H1 (cell line): ENCODE results near the gene NFAM1. TPM values are rescaled to one million over a fixed set of nuclear protein-coding genes. Genes with fewer than 3 reads are reported as not detected.

ENCODE experiments used
- CTCF ChIA-PET: fragments of 300-600 bp; sonication (Branson Sonifier 250); formaldehyde crosslinking; loops from one replicate; lab custom pipeline; 2021; ENCODE audit not compliant: partially characterized antibody; lab: Charles Lee
- POLR2A ChIA-PET: fragments of 300-600 bp; sonication (Branson Sonifier 250); formaldehyde crosslinking; loops from one replicate; lab custom pipeline; 2021; ENCODE audit warnings: inconsistent platforms; ENCODE audit not compliant: partially characterized antibody; lab: Charles Lee
- DNase-seq, 2 experiments: peaks; one replicate each; pipeline versions ENCODE4 v3.0.0 to v3.0.0-alpha.2; 2010 to 2022; ENCODE audit warnings: low spot score in 2 of 2, low read depth in 1 of 2, mixed read lengths in 1 of 2
- FAIRE-seq: peaks from 2 replicates; lab custom pipeline; 2011; peaks lifted over from hg19 to GRCh38; lab: Jason Lieb, UNC
- H2AFZ ChIP-seq: 2 replicates; pipeline ENCODE4 v1.8.1; 2012; ENCODE audit warnings: low read length, inconsistent platforms
- H2AK5ac ChIP-seq: 2 replicates; pipeline ENCODE4 v1.6.1; 2013; ENCODE audit warnings: low read depth, low read length
- H2BK120ac ChIP-seq: replicated peaks from 2 replicates; pipeline ENCODE3; 2013; ENCODE audit warnings: low read depth, low read length, inconsistent platforms
- H2BK12ac ChIP-seq: 2 replicates; pipeline ENCODE4 v1.6.1; 2013; ENCODE audit warnings: low read depth, low read length
- H2BK15ac ChIP-seq: 2 replicates; pipeline ENCODE4 v1.6.1; 2013; ENCODE audit warnings: low read length
- H2BK20ac ChIP-seq: 2 replicates; pipeline ENCODE4 v1.6.1; 2013; ENCODE audit warnings: low read length
- H2BK5ac ChIP-seq: 2 replicates; pipeline ENCODE4 v1.6.1; 2013; ENCODE audit warnings: low read depth, low read length
- H3K14ac ChIP-seq: 2 replicates; pipeline ENCODE4 v1.6.1; 2013; ENCODE audit warnings: inconsistent platforms; ENCODE audit not compliant: insufficient read length
- H3K18ac ChIP-seq: 2 replicates; pipeline ENCODE4 v1.6.1; 2013; ENCODE audit warnings: low read length; ENCODE audit errors: extremely low read depth
- H3K23ac ChIP-seq: 2 replicates; pipeline ENCODE4 v1.6.1; 2013; ENCODE audit warnings: inconsistent platforms; ENCODE audit not compliant: insufficient read length
- H3K23me2 ChIP-seq: 2 replicates; pipeline ENCODE4 v1.6.1; 2013; ENCODE audit warnings: low read depth, low read length
- H3K27ac ChIP-seq: 2 replicates; pipeline ENCODE4 v1.6.1; 2011; ENCODE audit warnings: low read depth, low read length, inconsistent platforms
- H3K27me3 ChIP-seq, 4 experiments: replicated peaks in 1 of 4; 1 replicate in 1 of 4; 2 replicates in 3 of 4; pipeline versions ENCODE4 v1.6.1 to v1.8.1; 2011 to 2013; ENCODE audit warnings: low read length in 3 of 4, mild to moderate bottlenecking in 3 of 4, inconsistent platforms in 2 of 4, mixed read lengths in 2 of 4, moderate library complexity in 1 of 4; ENCODE audit not compliant: control insufficient read depth in 3 of 4, insufficient read depth in 3 of 4; ENCODE audit errors: extremely low read depth in 1 of 4
- H3K36me3 ChIP-seq, 4 experiments: 2 replicates each; pipeline versions ENCODE4 v1.6.1 to v1.8.1; 2011 to 2013; ENCODE audit warnings: mild to moderate bottlenecking in 4 of 4, low read length in 3 of 4, moderate library complexity in 2 of 4, control low read depth in 1 of 4, inconsistent platforms in 1 of 4; ENCODE audit not compliant: insufficient read depth in 4 of 4, control insufficient read depth in 2 of 4
- H3K4ac ChIP-seq: replicated peaks from 2 replicates; pipeline ENCODE3; 2013; ENCODE audit warnings: low read length, low read depth, mixed read lengths, inconsistent platforms; ENCODE audit not compliant: insufficient read length
- H3K4me1 ChIP-seq, 4 experiments: replicated peaks in 1 of 4; 1 replicate in 1 of 4; 2 replicates in 3 of 4; pipeline versions ENCODE4 v1.6.1 to v1.8.1; 2011 to 2013; ENCODE audit warnings: low read length in 3 of 4, inconsistent platforms in 2 of 4, mixed read lengths in 1 of 4; ENCODE audit not compliant: insufficient read depth in 4 of 4, control insufficient read depth in 3 of 4
- H3K4me2 ChIP-seq, 2 experiments: 2 replicates each; pipeline versions ENCODE4 v1.6.1 to v1.8.1; 2011 to 2013; ENCODE audit warnings: low read depth in 2 of 2, low read length in 2 of 2, control low read depth in 1 of 2, inconsistent platforms in 1 of 2, mild to moderate bottlenecking in 1 of 2; ENCODE audit not compliant: insufficient read depth in 1 of 2
- H3K4me3 ChIP-seq, 4 experiments: fragments of 200-600, 300-600 bp in 1 of 4; sonication (generic), shearing (Covaris generic), sonication (Bioruptor Twin) in 1 of 4; 2 replicates each; pipeline versions ENCODE4 v1.5.1 to v1.8.1; 2011 to 2016; ENCODE audit warnings: low read length in 4 of 4, low read depth in 3 of 4, control low read depth in 2 of 4, inconsistent platforms in 2 of 4, mild to moderate bottlenecking in 2 of 4, mixed read lengths in 1 of 4, moderate library complexity in 1 of 4; ENCODE audit not compliant: insufficient read depth in 2 of 4; ENCODE audit errors: extremely low read depth in 1 of 4
- H3K56ac ChIP-seq: replicated peaks from 2 replicates; pipeline ENCODE3; 2013; ENCODE audit warnings: low read depth, mild to moderate bottlenecking, mixed read lengths, low read length, inconsistent platforms; ENCODE audit not compliant: insufficient read length
- H3K79me1 ChIP-seq: 2 replicates; pipeline ENCODE4 v1.6.1; 2013; ENCODE audit warnings: low read depth, low read length, control low read depth
- H3K79me2 ChIP-seq, 2 experiments: 2 replicates each; pipeline versions ENCODE4 v1.6.1 to v1.8.1; 2012 to 2013; ENCODE audit warnings: low read length in 2 of 2, mild to moderate bottlenecking in 2 of 2, inconsistent platforms in 1 of 2; ENCODE audit not compliant: insufficient read depth in 2 of 2, control insufficient read depth in 1 of 2
- H3K9ac ChIP-seq, 4 experiments: replicated peaks in 1 of 4; 1 replicate in 1 of 4; 2 replicates in 3 of 4; pipeline versions ENCODE4 v1.6.1 to v1.8.1; 2011 to 2013; ENCODE audit warnings: low read depth in 3 of 4, low read length in 3 of 4, control low read depth in 2 of 4, mild to moderate bottlenecking in 2 of 4, moderate library complexity in 2 of 4, inconsistent platforms in 1 of 4; ENCODE audit errors: extremely low read depth in 1 of 4
- H3K9me3 ChIP-seq, 2 experiments: 2 replicates each; pipeline versions ENCODE4 v1.6.1 to v1.8.1; 2012 to 2013; ENCODE audit warnings: mild to moderate bottlenecking in 2 of 2, moderate library complexity in 2 of 2, control low read depth in 1 of 2, inconsistent platforms in 1 of 2, low read depth in 1 of 2, low read length in 1 of 2, mixed read lengths in 1 of 2; ENCODE audit not compliant: insufficient read depth in 2 of 2
- H4K20me1 ChIP-seq, 2 experiments: replicated peaks in 1 of 2; 2 replicates each; pipeline versions ENCODE3 to v1.8.1; 2011 to 2013; ENCODE audit warnings: inconsistent platforms in 2 of 2, low read length in 2 of 2, mild to moderate bottlenecking in 1 of 2; ENCODE audit not compliant: insufficient read depth in 2 of 2, control insufficient read depth in 1 of 2
- H4K5ac ChIP-seq: 2 replicates; pipeline ENCODE4 v1.6.1; 2013; ENCODE audit warnings: low read length, low read depth, mixed read lengths, inconsistent platforms; ENCODE audit not compliant: insufficient read length
- H4K8ac ChIP-seq: 2 replicates; pipeline ENCODE4 v1.8.0; 2013; ENCODE audit warnings: mild to moderate bottlenecking, moderate library complexity, low read length, inconsistent platforms; ENCODE audit not compliant: insufficient read depth; ENCODE audit errors: extremely low read depth
- H4K91ac ChIP-seq: replicated peaks from 2 replicates; pipeline ENCODE3; 2013; ENCODE audit warnings: low read length, mixed read lengths, inconsistent platforms; ENCODE audit not compliant: insufficient read length
- CHD2 ChIP-seq: IDR thresholded peaks from 2 replicates; pipeline ENCODE4 v1.6.1; 2012; ENCODE audit warnings: low read length, improper control_type of control experiment
- EZH2 ChIP-seq: fragments of 200-600 bp; sonication (generic); IDR thresholded peaks from 2 replicates; pipeline ENCODE4 v1.7.1; 2012; ENCODE audit warnings: low read depth, mild to moderate bottlenecking, moderate library complexity, low read length, inconsistent platforms; ENCODE audit not compliant: severe bottlenecking
- FOSL1 ChIP-seq: IDR thresholded peaks from 2 replicates; pipeline ENCODE4 v1.6.1; 2011; ENCODE audit warnings: mild to moderate bottlenecking, low read depth, low read length, moderate library complexity; ENCODE audit not compliant: insufficient read depth
- HDAC6 ChIP-seq: IDR thresholded peaks from one replicate; pipeline ENCODE4 v1.7.1; 2012; ENCODE audit warnings: low read depth, mild to moderate bottlenecking, inconsistent platforms, low read length, moderate library complexity
- KDM1A ChIP-seq: fragments of 200-600, 300-600 bp; sonication (generic); IDR thresholded peaks from 2 replicates; pipeline ENCODE4 v1.7.1; 2016; ENCODE audit warnings: mild to moderate bottlenecking, low read length, borderline replicate concordance
- SP1 ChIP-seq: IDR thresholded peaks from 2 replicates; pipeline ENCODE4 v1.6.1; 2011; ENCODE audit warnings: low read depth, low read length
- SUZ12 ChIP-seq: fragments of 200-600 bp; sonication (generic); IDR thresholded peaks from 2 replicates; pipeline ENCODE4 v1.6.1; 2012; ENCODE audit warnings: mild to moderate bottlenecking, inconsistent platforms, low read length, moderate library complexity, mixed read lengths
- ZNF274 ChIP-seq: IDR thresholded peaks from 2 replicates; pipeline ENCODE4 v1.7.0; 2012; ENCODE audit warnings: low read length, borderline replicate concordance; ENCODE audit errors: extremely low read depth
- WGBS, 2 experiments: shearing (Covaris generic) in 1 of 2; methylation state at CpG; one replicate each; pipeline versions ENCODE4 v1.1.6 to v1.1.7; 2013 to 2015; ENCODE audit warnings: low lambda C conversion rate in 2 of 2, mixed read lengths in 2 of 2, inconsistent platforms in 1 of 2, low coverage in 1 of 2, missing lambda C conversion rate in 1 of 2; ENCODE audit not compliant: insufficient replicate concordance in 2 of 2, insufficient coverage in 1 of 2, insufficient read length in 1 of 2; ENCODE audit errors: extremely low coverage in 1 of 2, missing lambda C conversion rate in 1 of 2; 5-methylcytosine and 5-hydroxymethylcytosine counted together
- polyA plus RNA-seq, 7 experiments: library from polyadenylated mRNA; depleted of rRNA in 3 of 7; stranded (reverse) in 5 of 7; unstranded in 2 of 7; fragments of >200 nt in 5 of 7; fragments of 200-250 nt in 2 of 7; gene quantifications; 1 replicate in 5 of 7; 2 replicates in 1 of 7; 4 replicates in 1 of 7; pipeline versions ENCODE4 v1.2.1 to v1.2.3, GENCODE V29; 2011 to 2013; ENCODE audit warnings: missing spikeins in 2 of 7, mixed read lengths in 2 of 7
- total RNA-seq: library from RNA; stranded (reverse); fragmentation: NEBNext Ultra II Directional; extraction: Animal tissue kit (Norgen Biotek cat#: 25700); gene quantifications from 2 replicates; pipeline ENCODE4 v1.2.1, GENCODE V29; 2021

NFAM1 gene
- total and polyA plus RNA-seq, 2 of the 8 experiments (the other 6 are each of a cell fraction or from before 2014, with no cell fraction given), result 0.62 to 0.73 TPM

GRCh38 chr22:42358643-42359558 lies 73.3 kb downstream of the NFAM1 start:
- Histone ChIP-seq H2BK15ac (peak overlapping the region; percentile 93; the same call in 1 of the 2 replicates), H4K8ac (no peak overlapping the region), H3K4me2 (no peak overlapping the region), H3K56ac (no peak overlapping the region), H3K27me3 (no peaks in the 10 kb centered on the region; a peak in 2 of 7 replicates), H3K23me2 (no peaks in the 10 kb centered on the region), H2BK12ac (peak overlapping the region; percentile 21; the same call in 1 of the 2 replicates), H2AFZ (no peak overlapping the region), H3K36me3 (peaks cover 0 to 4% (median 2%) of the 10 kb centered on the region in 4 experiments; a peak in 1 of 8 replicates), H3K18ac (no peak overlapping the region), H2BK20ac (0 out of 2 replicates have a peak overlapping the region, but pooled peaks have one; percentile 6), H3K4me1 (peaks cover under 1 to 7% (median 5%) of the 10 kb centered on the region in 4 experiments; a peak in 6 of 7 replicates), H2BK120ac (no peak overlapping the region), H3K23ac (no peak overlapping the region), H3K9ac (no peak overlapping the region), H4K5ac (no peak overlapping the region), H3K4me3 (no peak overlapping the region), H3K14ac (no peak overlapping the region), H4K91ac (no peak overlapping the region), H3K27ac (no peak overlapping the region), H3K79me2 (peaks cover 0 to 8% of the 10 kb centered on the region in 2 experiments; a peak in 2 of 4 replicates), H2AK5ac (peak overlapping the region; percentile 34; the same call in 1 of the 2 replicates), H3K79me1 (0 out of 2 replicates have a peak, but pooled peaks cover 2% of the 10 kb centered on the region), H3K4ac (no peak overlapping the region), H2BK5ac (no peak overlapping the region), H3K9me3 (no peaks in the 10 kb centered on the region), H4K20me1 (peaks cover 0 to 6% of the 10 kb centered on the region in 2 experiments)
- CTCF ChIA-PET, result interaction anchor here (0.8 to 4.1 kb wide), 20 partner anchors 9 to 237 kb away, joined by 3 to 25 read pairs (median 4); partner anchors contain the start of gene NFAM1
- 81% methylated on average over 16 of the region's 16 CpGs; no CpG with 5 or more reads in 1 of the 2 experiments for WGBS, 2 experiments
- POLR2A ChIA-PET, result interaction anchor here (1.3 to 1.7 kb wide), 4 partner anchors 7 to 15 kb away, joined by 3 to 10 read pairs (median 4); no protein-coding TSS in a partner anchor
- no peak for DNase-seq
- FAIRE-seq, result no peak
- TF ChIP-seq HDAC6 (no peak), FOSL1 (no peak), SP1 (no peak), ZNF274 (no peak), EZH2 (no peak), CHD2 (no peak), SUZ12 (0 out of 2 replicates have a peak, but pooled peaks have one; percentile 29), KDM1A (no peak)
